Activated effector memory CD4-positive, alpha-beta T cell treated with anti-CD3 and anti-CD28 coated beads, Interleukin-2, amount 50 U/mL, for 16 hours (primary cell): ENCODE data around the gene STARD3.
"Not testable (repeated sequence)": the region's sequence is repeated elsewhere in the genome, so short reads cannot be mapped to it uniquely, and the experiment has no call there.

ENCODE experiments used
- DNase-seq: peaks from one replicate; pipeline ENCODE4 v3.0.0-alpha.2; 2020

Gene STARD3

DNA sequence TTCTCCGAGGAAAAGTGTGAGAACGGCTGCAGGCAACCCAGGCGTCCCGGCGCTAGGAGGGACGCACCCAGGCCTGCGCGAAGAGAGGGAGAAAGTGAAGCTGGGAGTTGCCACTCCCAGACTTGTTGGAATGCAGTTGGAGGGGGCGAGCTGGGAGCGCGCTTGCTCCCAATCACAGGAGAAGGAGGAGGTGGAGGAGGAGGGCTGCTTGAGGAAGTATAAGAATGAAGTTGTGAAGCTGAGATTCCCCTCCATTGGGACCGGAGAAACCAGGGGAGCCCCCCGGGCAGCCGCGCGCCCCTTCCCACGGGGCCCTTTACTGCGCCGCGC, 62.8 kb downstream of the STARD3 start, which contains the start of gene ERBB2:
Gene ERBB2 (plus strand): TSS at position 247 of the 330 bp plus-strand sequence. CDS start 175 bp downstream, outside the sequence.
- no peak for DNase-seq

DNA sequence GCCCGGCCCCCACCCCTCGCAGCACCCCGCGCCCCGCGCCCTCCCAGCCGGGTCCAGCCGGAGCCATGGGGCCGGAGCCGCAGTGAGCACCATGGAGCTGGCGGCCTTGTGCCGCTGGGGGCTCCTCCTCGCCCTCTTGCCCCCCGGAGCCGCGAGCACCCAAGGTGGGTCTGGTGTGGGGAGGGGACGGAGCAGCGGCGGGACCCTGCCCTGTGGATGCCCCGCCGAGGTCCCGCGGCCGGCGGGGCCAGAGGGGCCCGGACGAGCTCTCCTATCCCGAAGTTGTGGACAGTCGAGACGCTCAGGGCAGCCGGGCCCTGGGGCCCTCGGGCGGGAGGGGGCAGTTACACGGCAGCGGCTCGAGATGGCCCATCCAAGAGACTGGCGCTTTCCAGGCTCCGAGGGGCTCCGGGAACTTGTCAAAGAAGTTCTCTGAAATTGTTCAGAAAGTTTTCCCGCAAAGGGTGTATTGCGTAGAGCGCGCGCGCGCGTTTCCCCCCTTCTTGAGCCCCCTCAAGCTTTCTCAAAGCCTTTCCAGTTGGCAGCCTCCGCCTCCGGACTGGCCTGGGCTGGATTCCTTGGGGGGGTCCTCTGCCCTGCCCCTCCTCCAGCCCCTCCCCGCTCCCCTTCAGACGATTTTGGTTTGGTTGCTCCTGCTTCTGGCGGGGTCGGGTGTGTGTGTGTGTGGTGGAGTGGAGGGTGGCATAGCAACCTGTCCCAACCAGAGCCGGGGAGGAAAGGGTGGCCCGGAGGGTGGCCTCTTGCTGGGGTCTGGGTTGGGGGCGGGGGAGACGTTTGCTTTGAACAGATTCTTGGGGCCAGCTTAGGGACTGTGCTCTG, 63.4 kb downstream of the STARD3 start:
- no peak for DNase-seq

DNA sequence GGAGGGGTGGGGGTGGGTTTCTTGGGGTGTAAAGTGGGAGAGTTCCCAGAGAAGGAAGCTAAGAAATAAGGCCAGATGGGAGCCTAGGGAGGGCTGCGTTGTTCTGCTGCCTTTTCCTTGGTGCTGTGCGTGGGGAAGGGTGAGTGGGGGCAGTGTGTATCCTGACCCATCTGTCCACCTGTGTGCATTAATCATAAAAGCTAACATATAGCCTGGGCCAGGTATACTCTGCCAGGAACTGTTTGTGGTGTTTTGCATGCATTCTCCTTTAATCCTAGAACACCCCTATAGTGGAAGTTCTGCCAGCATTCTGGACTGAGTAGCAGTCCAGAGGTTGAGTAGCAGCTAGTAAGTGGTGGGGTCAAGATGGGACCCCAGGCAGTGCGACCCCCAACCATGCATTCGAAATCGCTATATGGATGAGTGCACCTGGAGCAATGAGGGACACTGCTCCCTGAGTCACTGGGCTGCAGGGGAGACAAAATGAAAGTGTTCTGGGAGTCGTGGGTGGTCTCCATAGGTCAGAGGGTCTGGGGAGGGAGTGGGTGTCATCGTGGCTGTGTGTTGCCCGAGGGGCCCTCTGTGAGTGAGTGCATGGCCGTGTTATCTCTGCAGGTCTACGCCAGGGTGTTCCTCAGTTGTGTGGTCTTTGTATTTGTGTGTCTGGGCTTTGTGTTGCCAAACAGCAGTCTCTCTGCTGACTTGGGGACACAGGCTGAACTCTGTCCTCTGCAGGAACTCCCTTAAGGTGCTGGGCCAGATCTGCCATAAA, 64.3 kb downstream of the STARD3 start:
- DNase-seq, result no peak

DNA sequence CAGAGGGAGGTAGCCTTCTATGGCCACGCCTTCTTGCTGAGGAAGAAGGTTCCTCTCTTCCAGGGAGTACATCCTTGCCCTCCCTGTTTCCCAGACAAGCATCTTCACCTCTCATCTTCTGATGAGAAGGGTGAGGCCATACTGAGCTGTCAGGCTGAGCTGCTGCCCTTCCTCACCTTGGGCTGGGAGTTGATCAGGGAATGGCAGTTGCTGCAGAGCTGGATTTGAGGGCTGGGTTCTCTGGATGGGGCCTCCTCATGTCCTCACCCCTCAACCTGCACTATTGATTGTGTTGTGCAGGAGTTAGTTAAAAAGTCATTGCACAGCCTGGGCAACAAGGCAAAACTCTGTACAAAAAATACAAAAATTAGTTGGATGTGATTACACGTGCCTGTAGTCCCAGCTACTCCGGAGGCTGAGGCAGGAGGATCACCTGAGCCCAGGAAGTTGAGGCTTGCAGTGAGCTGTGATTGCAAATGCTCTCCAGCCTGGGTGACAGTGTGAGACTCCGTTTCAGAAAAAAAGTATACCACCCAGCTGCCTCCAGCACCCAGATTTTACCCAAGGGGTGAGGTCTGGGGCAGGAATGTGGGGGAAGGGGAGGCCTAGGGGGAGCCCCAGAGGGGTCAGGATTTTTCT, 65.0 kb downstream of the STARD3 start:
- no peak for DNase-seq

DNA sequence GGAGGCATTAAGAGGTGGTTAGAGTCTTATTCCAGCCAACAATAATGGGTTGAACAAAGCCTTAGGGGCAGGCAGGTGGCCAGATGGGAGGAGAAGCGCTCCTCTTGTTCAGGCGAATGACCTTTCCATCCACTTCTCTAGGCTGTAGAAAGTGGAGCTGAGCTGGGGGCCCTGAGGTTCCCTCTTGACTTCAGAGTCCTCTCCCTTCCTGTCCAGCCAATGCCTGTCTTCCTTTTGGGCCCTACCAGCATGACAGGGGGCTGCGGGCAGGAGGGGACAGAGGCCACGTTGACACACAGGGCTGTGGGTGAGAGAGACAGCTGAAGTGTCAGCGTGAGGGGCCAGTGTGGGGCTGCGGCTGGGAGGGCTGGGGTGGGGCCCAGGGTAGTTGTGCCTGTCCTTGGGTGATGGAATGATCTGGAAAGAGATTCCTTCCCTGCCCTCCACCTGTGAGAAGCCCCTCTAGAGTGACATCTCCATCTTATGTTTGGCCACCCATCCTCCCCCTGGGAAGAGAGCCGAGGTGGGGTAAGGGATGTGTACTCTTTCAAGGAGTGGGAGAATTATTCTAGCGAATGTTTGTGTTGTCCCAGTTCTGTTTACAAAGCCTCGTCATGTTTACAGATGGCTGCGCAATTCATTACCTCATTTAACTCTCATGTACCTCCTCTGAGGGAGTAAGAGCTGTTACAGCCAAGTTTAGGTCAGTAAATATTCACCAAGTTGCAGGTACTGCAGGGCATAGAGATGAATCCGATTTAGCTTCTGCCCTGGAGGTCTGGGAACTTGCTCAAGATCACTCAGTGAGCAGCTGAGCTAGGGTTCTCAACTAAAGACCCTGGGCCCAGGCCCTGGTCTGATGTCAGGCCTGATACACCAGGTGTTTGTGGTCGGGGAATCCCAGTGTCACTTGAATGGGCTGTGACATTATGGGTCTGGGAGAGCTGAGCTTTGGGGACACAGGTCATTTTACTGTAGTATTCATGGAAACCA, 66.3 kb downstream of the STARD3 start:
- DNase-seq, result no peak

DNA sequence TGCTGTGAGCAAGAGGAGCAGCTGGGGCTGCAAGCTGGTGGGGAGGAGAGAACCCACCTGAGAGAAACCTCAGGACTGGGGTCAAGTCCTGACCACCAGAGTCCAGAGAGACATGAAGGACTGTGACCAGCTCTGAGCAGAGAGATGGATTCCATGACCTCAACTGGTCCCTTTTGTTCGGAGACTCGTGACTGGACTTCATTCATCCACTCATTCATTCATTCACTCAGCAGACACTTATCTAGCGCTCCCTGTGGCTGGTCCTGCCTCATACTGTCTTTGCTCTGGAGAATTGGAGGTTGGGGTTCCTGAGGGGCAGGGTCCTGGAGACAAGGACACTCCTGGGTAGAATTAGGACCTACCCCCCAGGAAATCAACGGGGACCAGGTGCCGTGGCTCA, 67.0 kb downstream of the STARD3 start:
- DNase-seq, result no peak

DNA sequence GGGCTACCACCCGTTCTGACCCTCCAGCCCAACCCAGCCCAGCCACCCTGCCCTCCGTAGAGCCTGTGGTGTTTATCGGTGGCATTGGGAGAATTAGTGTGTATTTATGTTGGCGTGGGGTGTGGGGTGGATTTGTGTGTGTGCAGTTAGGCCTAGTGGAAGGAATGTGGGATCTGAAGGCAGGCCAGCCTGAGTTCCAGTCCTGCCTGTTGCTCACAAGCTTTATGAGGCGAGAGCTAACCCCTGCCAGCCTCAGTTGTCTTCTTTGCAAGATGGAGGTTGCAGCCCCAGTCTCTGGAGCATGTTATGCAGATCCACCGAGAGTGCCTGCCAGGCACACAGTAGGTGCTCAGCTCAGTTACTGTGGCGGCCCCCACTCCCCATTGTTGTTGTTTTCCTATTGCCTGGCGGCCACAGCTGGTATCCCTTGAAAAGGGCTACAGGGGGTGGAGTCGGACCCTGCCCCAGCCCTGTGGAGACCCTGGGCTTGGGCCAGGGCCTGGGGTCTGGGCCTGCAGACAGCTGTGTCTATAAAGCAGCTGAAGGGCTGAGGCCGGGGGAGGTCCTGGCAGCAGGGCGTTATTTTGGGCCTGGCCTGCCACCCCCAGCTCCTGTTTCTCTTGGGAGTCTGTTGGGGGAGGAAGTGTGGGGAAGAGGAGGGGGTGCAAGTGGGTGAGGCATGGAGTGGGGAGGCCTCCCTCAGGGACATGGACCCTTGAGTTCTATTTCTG, 68.0 kb downstream of the STARD3 start:
- DNase-seq, result no peak

DNA sequence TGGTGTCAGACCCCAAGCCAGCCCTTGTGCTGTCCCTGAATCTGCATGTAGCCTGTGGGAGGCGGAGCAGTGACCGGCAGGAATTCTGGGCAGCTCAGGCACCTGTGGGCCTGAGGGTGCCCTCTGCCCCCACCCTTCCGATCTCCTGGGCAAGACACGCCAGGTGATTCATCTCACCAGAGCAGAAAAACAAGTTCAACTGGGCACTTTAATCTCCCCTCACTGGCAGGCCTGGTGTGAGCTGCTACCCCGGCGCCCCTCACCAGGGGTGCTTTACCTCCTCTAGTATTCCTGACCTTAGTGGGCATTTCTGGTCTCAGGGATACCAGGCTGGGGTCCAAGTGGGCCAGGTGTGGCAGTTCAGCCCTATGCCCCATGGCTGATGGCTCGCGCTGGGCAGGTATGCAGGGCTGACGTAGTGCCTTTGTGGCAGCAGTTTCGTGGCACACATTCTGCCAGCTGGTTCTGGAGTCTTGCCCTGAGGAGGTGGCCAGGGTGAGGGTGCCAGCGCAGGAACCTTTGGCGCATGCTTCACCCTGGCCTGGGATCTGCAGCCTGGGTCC, 68.9 kb downstream of the STARD3 start:
- DNase-seq, result no peak

DNA sequence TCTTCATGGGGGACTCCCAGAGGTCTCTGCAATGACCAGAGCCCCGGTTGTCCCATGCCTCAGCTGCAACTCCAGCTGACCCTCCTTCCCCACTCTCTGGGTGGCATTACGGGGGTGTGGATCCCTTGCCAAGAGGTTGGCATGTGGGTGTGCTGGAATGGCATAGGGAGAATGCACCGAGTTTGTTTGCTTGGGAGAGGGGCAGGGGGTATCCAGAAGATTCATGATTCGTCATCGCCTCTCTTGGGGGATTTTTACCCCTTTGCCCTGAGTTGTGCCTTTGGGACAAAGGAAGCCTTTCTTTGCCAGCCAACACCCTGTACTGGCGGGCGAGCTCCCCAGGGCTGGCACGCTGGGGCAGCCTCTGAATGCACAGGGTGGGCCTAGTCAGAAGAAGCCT, 69.4 kb downstream of the STARD3 start:
- DNase-seq, result no peak

DNA sequence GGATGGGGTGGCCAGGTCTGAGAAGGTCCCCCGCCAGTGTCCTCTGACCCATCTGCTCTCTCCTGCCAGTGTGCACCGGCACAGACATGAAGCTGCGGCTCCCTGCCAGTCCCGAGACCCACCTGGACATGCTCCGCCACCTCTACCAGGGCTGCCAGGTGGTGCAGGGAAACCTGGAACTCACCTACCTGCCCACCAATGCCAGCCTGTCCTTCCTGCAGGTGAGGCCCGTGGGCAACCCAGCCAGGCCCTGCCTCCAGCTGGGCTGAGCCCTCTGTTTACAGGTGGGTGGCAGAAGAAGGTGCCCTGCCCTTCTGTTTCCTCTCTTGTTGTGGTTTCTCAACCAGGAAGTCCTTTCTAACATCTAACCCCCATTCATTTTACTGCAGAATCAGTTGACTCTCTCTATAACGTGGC, 70.0 kb downstream of the STARD3 start:
- DNase-seq, result no peak

DNA sequence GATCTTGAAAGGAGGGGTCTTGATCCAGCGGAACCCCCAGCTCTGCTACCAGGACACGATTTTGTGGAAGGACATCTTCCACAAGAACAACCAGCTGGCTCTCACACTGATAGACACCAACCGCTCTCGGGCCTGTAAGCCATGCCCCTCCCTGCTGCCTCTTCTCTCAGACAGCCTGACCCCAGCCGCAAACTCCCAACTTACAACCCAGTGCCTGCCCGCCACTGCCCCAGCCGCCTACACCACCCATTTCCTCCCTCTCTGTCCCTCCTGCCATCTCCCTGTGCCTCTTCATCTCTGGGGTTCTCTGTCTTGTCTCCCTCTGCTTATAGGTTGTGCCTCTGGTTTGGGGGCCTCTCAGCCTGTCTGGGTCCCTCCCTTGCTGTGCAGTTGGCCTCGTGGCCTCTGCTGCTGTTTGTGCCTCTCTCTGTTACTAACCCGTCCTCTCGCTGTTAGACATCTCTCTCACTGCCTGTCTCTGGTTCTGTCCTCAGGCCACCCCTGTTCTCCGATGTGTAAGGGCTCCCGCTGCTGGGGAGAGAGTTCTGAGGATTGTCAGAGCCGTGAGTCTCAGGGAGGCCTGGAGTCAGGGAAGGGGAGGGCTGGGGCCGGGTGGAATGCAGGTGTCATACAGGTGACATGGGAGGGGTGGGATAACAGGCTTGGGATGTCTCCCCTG, 72.5 kb downstream of the STARD3 start:
- no peak for DNase-seq

DNA sequence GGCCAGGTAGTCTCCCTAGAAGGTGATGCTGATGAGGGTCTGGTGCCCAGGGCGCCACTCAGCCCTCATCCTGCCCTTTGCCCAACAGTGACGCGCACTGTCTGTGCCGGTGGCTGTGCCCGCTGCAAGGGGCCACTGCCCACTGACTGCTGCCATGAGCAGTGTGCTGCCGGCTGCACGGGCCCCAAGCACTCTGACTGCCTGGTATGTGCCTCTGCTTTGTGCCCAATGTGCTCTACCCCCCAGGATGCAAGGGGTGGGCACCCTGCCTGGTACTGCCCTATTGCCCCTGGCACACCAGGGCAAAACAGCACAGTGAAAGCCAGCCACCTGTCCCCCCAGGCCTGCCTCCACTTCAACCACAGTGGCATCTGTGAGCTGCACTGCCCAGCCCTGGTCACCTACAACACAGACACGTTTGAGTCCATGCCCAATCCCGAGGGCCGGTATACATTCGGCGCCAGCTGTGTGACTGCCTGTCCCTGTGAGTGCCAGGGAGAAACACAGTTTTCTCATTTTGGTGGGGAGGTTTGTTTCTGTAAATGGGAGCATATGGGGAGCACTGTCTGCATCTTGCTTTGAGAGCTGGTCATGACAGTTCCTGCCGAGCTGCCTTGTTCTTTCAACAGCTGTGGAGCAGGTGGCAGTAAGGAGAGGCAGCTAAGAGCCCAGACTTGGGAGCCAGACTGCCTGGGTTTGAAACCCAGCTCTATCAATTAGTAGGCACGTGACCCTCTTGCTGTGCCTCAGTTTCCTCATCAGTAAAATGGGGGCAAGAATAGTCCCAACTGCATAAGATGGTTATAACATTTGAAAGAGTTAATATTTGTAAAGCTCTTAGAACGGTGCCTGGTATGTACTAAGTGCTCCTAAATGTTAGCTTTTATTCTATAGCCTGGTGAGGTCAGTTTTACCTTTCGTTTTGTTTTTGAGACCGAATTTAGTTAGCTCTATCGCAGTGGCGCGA, 73.3 kb downstream of the STARD3 start:
- no peak for DNase-seq

DNA sequence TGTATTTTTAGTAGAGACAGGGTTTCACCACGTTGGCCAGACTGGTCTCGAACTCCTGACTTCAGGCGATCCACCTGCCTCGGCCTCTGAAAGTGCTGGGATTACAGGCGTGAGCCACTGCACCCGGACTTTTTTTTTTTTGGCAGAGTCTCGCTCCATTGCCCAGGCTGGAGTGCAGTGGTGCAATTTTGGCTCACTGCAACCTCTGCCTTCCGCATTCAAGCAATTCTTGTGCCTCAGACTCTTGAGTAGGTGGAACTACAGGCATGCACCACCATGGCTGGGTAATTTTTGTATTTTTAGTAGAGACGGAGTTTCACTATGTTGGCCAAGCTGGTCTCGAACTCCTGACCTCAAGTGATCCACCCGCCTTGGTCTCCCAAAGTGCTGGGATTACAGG, 74.1 kb downstream of the STARD3 start:
- DNase-seq, result not testable (repeated sequence)

DNA sequence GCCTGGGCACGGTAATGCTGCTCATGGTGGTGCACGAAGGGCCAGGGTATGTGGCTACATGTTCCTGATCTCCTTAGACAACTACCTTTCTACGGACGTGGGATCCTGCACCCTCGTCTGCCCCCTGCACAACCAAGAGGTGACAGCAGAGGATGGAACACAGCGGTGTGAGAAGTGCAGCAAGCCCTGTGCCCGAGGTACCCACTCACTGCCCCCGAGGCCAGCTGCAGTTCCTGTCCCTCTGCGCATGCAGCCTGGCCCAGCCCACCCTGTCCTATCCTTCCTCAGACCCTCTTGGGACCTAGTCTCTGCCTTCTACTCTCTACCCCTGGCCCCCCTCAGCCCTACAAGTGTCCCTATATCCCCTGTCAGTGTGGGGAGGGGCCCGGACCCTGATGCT, 74.9 kb downstream of the STARD3 start:
- no peak for DNase-seq
